Smooth muscle cell (in vitro differentiated cells): ENCODE results near the gene MICALL2. TPM values are rescaled to one million over a fixed set of nuclear protein-coding genes. Genes with fewer than 3 reads are reported as not detected.
A peak's percentile ranks its signal among the peaks of the same experiment; 100 is the strongest.

Experiments used
- DNase-seq: peaks from one replicate; lab custom pipeline; 2025; ENCODE audit not compliant: unreplicated experiment; lab: John Stamatoyannopoulos, UW
- H2AFZ ChIP-seq: fragments of 200-600 bp; sonication (generic); 2 replicates; pipeline ENCODE4 v1.6.0; 2016; ENCODE audit warnings: antibody characterized with exemption, low read depth, mild to moderate bottlenecking
- H3F3A ChIP-seq: fragments of 200-600 bp; sonication (generic); 2 replicates; pipeline ENCODE4 v1.6.0; 2017; ENCODE audit warnings: antibody characterized with exemption, low read depth
- H3K27ac ChIP-seq: fragments of 200-600 bp; sonication (generic); 2 replicates; pipeline ENCODE4 v1.5.1; 2016; ENCODE audit warnings: low read depth, mild to moderate bottlenecking
- H3K27me3 ChIP-seq: fragments of 200-600 bp; sonication (generic); 2 replicates; pipeline ENCODE4 v1.6.1; 2016; ENCODE audit warnings: low read depth, mild to moderate bottlenecking
- H3K36me3 ChIP-seq: fragments of 200-600 bp; sonication (generic); 2 replicates; pipeline ENCODE4 v1.5.1; 2016; ENCODE audit warnings: low read depth
- H3K4me1 ChIP-seq: fragments of 200-600 bp; sonication (generic); 2 replicates; pipeline ENCODE4 v1.5.1; 2016; ENCODE audit warnings: low read depth
- H3K4me2 ChIP-seq: fragments of 200-600 bp; sonication (generic); 2 replicates; pipeline ENCODE4 v1.6.0; 2016; ENCODE audit warnings: mild to moderate bottlenecking
- H3K4me3 ChIP-seq: fragments of 200-600 bp; sonication (generic); 2 replicates; pipeline ENCODE4 v1.5.1; 2016; ENCODE audit warnings: mild to moderate bottlenecking
- H3K79me2 ChIP-seq: fragments of 200-600 bp; sonication (generic); 2 replicates; pipeline ENCODE4 v1.6.0; 2016; ENCODE audit warnings: low read depth, mild to moderate bottlenecking
- H3K9ac ChIP-seq: fragments of 200-600 bp; sonication (generic); 2 replicates; pipeline ENCODE4 v1.6.0; 2016; ENCODE audit warnings: low read depth
- H3K9me3 ChIP-seq: fragments of 200-600 bp; sonication (generic); replicated peaks from 2 replicates; pipeline ENCODE4 v1.5.1; 2016; ENCODE audit warnings: low read depth
- H4K20me1 ChIP-seq: fragments of 200-600 bp; sonication (generic); 2 replicates; pipeline ENCODE4 v1.6.0; 2016; ENCODE audit warnings: low read depth
- CTCF ChIP-seq: fragments of 200-600 bp; sonication (generic); IDR thresholded peaks from 2 replicates; pipeline ENCODE4 v1.5.1; 2017; ENCODE audit warnings: borderline replicate concordance, mild to moderate bottlenecking, antibody characterized with exemption; ENCODE audit not compliant: insufficient read depth, poor library complexity, severe bottlenecking
- WGBS: methylation state at CpG from one replicate; pipeline ENCODE4 v1.1.7; 2016; ENCODE audit warnings: low lambda C conversion rate; 5-methylcytosine and 5-hydroxymethylcytosine counted together
- polyA plus RNA-seq: library from polyadenylated mRNA; unstranded; fragments of >200 nt; fragmentation: Nextera tagmentation; extraction: Ambion mirVana; gene quantifications from 2 replicates; pipeline ENCODE4 v1.2.1, GENCODE V29; 2016
- total RNA-seq: library from RNA; depleted of rRNA; stranded (reverse); fragments of >200 nt; gene quantifications from 2 replicates; pipeline ENCODE4 v1.2.3, GENCODE V29; 2014

Gene MICALL2
- total and polyA plus RNA-seq, 2 experiments from 2014 or later: 4.2 to 18.9 TPM

- Histone ChIP-seq H3K4me1 (peaks cover 6% of the 10 kb centered on the region), H3K36me3 (no peaks in the 10 kb centered on the region), H4K20me1 (no peaks in the 10 kb centered on the region), H2AFZ (no peak overlapping the region), H3K79me2 (peaks cover 2% of the 10 kb centered on the region), H3K9me3 (no peaks in the 10 kb centered on the region), H3K9ac (no peak overlapping the region), H3K4me3 (no peak overlapping the region), H3F3A (peaks cover 3% of the 10 kb centered on the region), H3K4me2 (no peak overlapping the region), H3K27me3 (no peaks in the 10 kb centered on the region), H3K27ac (no peak overlapping the region)
- no peak for TF ChIP-seq CTCF
- WGBS: 85% methylated on average over 17 of the region's 18 CpGs
- no peak for DNase-seq
Observed at GRCh38 chr7:1463676-1464223, 4.5 kb upstream of the MICALL2 start.

GRCh38 chr7:1461646-1462375, 2.5 kb upstream of the MICALL2 start:
- peaks cover 16% of the 10 kb centered on the region for H3K4me1 ChIP-seq
- WGBS: 84% methylated on average over 14 of the region's 18 CpGs
- no peak for TF ChIP-seq CTCF
- no peak for DNase-seq
- H3K9ac ChIP-seq: no peak overlapping the region
- no peak overlapping the region for H2AFZ ChIP-seq
- H3F3A ChIP-seq: peaks cover 3% of the 10 kb centered on the region
- no peak overlapping the region for H3K4me3 ChIP-seq
- no peaks in the 10 kb centered on the region for H3K9me3 ChIP-seq
- no peak overlapping the region for H3K4me2 ChIP-seq
- H3K36me3 ChIP-seq: no peaks in the 10 kb centered on the region
- peaks cover 22% of the 10 kb centered on the region for H3K79me2 ChIP-seq
- H3K27me3 ChIP-seq: no peaks in the 10 kb centered on the region
- H3K27ac ChIP-seq: no peak overlapping the region
- peaks cover 16% of the 10 kb centered on the region for H4K20me1 ChIP-seq

- H3K36me3 ChIP-seq: no peaks in the 10 kb centered on the region
- H3K27ac ChIP-seq: peak overlapping the region; percentile 8
- 45% methylated on average over 19 of the region's 30 CpGs for WGBS
- peak overlapping the region; percentile 79 for H3K4me2 ChIP-seq
- no peak overlapping the region for H2AFZ ChIP-seq
- H3K79me2 ChIP-seq: peaks cover 24% of the 10 kb centered on the region
- no peak overlapping the region for H3K4me3 ChIP-seq
- H3K9me3 ChIP-seq: no peaks in the 10 kb centered on the region
- peaks cover 16% of the 10 kb centered on the region for H3K4me1 ChIP-seq
- no peak for DNase-seq
- peaks cover 3% of the 10 kb centered on the region for H3F3A ChIP-seq
- TF ChIP-seq CTCF: no peak
- no peaks in the 10 kb centered on the region for H3K27me3 ChIP-seq
- H4K20me1 ChIP-seq: peaks cover 22% of the 10 kb centered on the region
- no peak overlapping the region for H3K9ac ChIP-seq
Observed at GRCh38 chr7:1460821-1461645, 1.8 kb upstream of the MICALL2 start.
